ENCODE results near the gene TGM5. TPM values are rescaled to one million over a fixed set of nuclear protein-coding genes. Genes with fewer than 3 reads are reported as not detected.

TGM5 gene
- total and polyA plus RNA-seq, 7 experiments from 2014 or later: 0.27 TPM; not detected in 6

DNA sequence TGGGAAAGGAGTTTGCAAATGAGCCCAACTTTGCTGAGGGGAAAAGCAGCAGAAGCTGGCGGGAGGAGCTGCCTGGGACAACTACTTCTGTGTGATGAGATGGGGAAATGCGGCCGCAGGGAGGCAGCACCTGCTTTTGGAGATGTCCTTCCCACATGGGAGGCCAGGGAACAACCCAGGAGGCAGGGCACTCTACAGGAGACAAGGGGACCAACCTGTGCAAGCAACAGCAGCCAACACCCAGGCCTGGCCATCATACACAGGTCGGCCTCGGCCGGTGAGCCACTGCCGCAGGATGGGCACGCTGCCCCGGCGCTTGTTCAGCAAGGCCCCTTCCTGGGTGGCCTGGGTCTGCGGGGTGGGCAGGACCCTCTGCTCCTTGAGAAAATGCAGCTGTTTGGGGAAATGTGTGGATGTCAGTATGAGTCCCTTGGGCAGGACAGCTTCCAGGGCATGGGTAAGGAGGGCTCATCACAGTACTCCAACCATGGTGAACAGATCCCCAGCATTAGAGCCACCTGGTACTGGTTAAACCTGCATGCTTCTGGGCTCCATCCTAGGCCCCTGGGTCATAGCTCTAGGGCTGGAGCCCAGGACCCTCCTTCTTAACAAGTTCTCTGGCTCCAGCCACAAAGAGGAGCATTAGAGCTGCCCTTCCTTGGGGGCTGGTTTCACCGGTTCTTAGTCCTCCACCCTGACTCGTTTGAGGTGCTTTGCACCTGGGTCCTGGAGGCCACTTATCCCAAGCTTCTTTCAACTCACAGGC lies 57.5 kb downstream of the TGM5 start:
- H3K27ac Mint-ChIP-seq: peak overlapping the region in 1 of 9 donors; percentile 38
- no peaks in the 10 kb centered on the region for H3K36me3 Mint-ChIP-seq
- CTCF ChIA-PET: no interaction called here
- H3K4me3 Mint-ChIP-seq: no peak overlapping the region
- POLR2A ChIA-PET: no interaction called here
- H3K4me1 ChIP-seq (ENCODE audit: control insufficient read depth in 2 of 2, insufficient read depth in 2 of 2, low read length in 2 of 2): no peaks in the 10 kb centered on the region
- H3K9me3 Mint-ChIP-seq: peaks cover 0 to under 1% (median 0%) of the 10 kb centered on the region in 11 donors
- no peaks in the 10 kb centered on the region for H3K27me3 ChIP-seq (ENCODE audit: control insufficient read depth in 2 of 2, insufficient read depth in 2 of 2, low read length in 2 of 2)
- H3K27ac ChIP-seq (ENCODE audit: low read depth, low read length): no peak overlapping the region
- peaks cover 0 to 5% (median 3%) of the 10 kb centered on the region in 7 donors for H3K4me1 Mint-ChIP-seq
- H3K4me3 ChIP-seq (ENCODE audit: low read length): no peak overlapping the region
- H3K27me3 Mint-ChIP-seq: peaks cover 11 to 33% (median 23%) of the 10 kb centered on the region in 5 donors
- H3K36me3 ChIP-seq (ENCODE audit: control insufficient read depth in 2 of 3, insufficient read depth in 3 of 3, low read length in 3 of 3): no peaks in the 10 kb centered on the region
- no peaks in the 10 kb centered on the region for H3K9me3 ChIP-seq (ENCODE audit: control insufficient read depth in 2 of 3, low read length in 3 of 3)
- ATAC-seq: no peak
- intact Hi-C loops (cut with micrococcal nuclease): no loop called here
- DNase-seq: no peak

- no peak overlapping the region for H3K4me3 ChIP-seq (ENCODE audit: low read length)
- ChIA-PET POLR2A (no interaction called here), CTCF (no interaction called here)
- H3K27me3 ChIP-seq (ENCODE audit: control insufficient read depth in 2 of 2, insufficient read depth in 2 of 2, low read length in 2 of 2): no peaks in the 10 kb centered on the region
- no peaks in the 10 kb centered on the region for H3K4me1 ChIP-seq (ENCODE audit: control insufficient read depth in 2 of 2, insufficient read depth in 2 of 2, low read length in 2 of 2)
- H3K4me1 Mint-ChIP-seq: peaks cover 0 to 8% (median 4%) of the 10 kb centered on the region in 7 donors
- H3K36me3 ChIP-seq (ENCODE audit: control insufficient read depth in 2 of 3, insufficient read depth in 3 of 3, low read length in 3 of 3): no peaks in the 10 kb centered on the region
- H3K27me3 Mint-ChIP-seq: peaks cover 11 to 33% (median 23%) of the 10 kb centered on the region in 5 donors
- ATAC-seq: no peak
- no peaks in the 10 kb centered on the region for H3K9me3 Mint-ChIP-seq
- no peaks in the 10 kb centered on the region for H3K36me3 Mint-ChIP-seq
- no peak overlapping the region for H3K4me3 Mint-ChIP-seq
- no peaks in the 10 kb centered on the region for H3K9me3 ChIP-seq (ENCODE audit: control insufficient read depth in 2 of 3, low read length in 3 of 3)
- DNase-seq: no peak
- peak overlapping the region in 1 of 9 donors; percentile 38 for H3K27ac Mint-ChIP-seq
- intact Hi-C loops (cut with micrococcal nuclease): no loop called here
- H3K27ac ChIP-seq (ENCODE audit: low read depth, low read length): no peak overlapping the region
Observed at GRCh38 chr15:43208052-43209002, 58.4 kb downstream of the TGM5 start.

GRCh38 chr15:43207024-43207423 lies 59.7 kb downstream of the TGM5 start:
- no peak overlapping the region for H3K4me3 ChIP-seq (ENCODE audit: low read length)
- intact Hi-C loops (cut with micrococcal nuclease): no loop called here
- CTCF ChIA-PET: no interaction called here
- DNase-seq: no peak
- H3K27me3 ChIP-seq (ENCODE audit: control insufficient read depth in 2 of 2, insufficient read depth in 2 of 2, low read length in 2 of 2): no peaks in the 10 kb centered on the region
- H3K27ac ChIP-seq (ENCODE audit: low read depth, low read length): no peak overlapping the region
- POLR2A ChIA-PET: no interaction called here
- Mint-ChIP-seq H3K27ac (no peak overlapping the region), H3K4me3 (no peak overlapping the region), H3K36me3 (no peaks in the 10 kb centered on the region), H3K4me1 (peaks cover 0 to 8% (median 4%) of the 10 kb centered on the region in 7 donors), H3K9me3 (no peaks in the 10 kb centered on the region), H3K27me3 (peaks cover 11 to 33% (median 23%) of the 10 kb centered on the region in 5 donors)
- no peak for ATAC-seq
- no peaks in the 10 kb centered on the region for H3K4me1 ChIP-seq (ENCODE audit: control insufficient read depth in 2 of 2, insufficient read depth in 2 of 2, low read length in 2 of 2)
- H3K36me3 ChIP-seq (ENCODE audit: control insufficient read depth in 2 of 3, insufficient read depth in 3 of 3, low read length in 3 of 3): no peaks in the 10 kb centered on the region
- no peaks in the 10 kb centered on the region for H3K9me3 ChIP-seq (ENCODE audit: control insufficient read depth in 2 of 3, low read length in 3 of 3)

GRCh38 chr15:43206054-43206453 lies 60.7 kb downstream of the TGM5 start:
- H3K4me3 Mint-ChIP-seq: no peak overlapping the region
- ChIA-PET POLR2A (no interaction called here), CTCF (no interaction called here)
- no peaks in the 10 kb centered on the region for H3K27me3 ChIP-seq (ENCODE audit: control insufficient read depth in 2 of 2, insufficient read depth in 2 of 2, low read length in 2 of 2)
- no peak overlapping the region for H3K27ac ChIP-seq (ENCODE audit: low read depth, low read length)
- no peak for ATAC-seq
- H3K4me1 ChIP-seq (ENCODE audit: control insufficient read depth in 2 of 2, insufficient read depth in 2 of 2, low read length in 2 of 2): no peaks in the 10 kb centered on the region
- peaks cover 0 to 8% (median 4%) of the 10 kb centered on the region in 7 donors for H3K4me1 Mint-ChIP-seq
- intact Hi-C loops (cut with micrococcal nuclease): no loop called here
- H3K36me3 ChIP-seq (ENCODE audit: control insufficient read depth in 2 of 3, insufficient read depth in 3 of 3, low read length in 3 of 3): no peaks in the 10 kb centered on the region
- H3K27me3 Mint-ChIP-seq: peaks cover 11 to 30% (median 23%) of the 10 kb centered on the region in 5 donors
- no peaks in the 10 kb centered on the region for H3K9me3 ChIP-seq (ENCODE audit: control insufficient read depth in 2 of 3, low read length in 3 of 3)
- no peaks in the 10 kb centered on the region for H3K36me3 Mint-ChIP-seq
- DNase-seq: no peak
- no peak overlapping the region for H3K4me3 ChIP-seq (ENCODE audit: low read length)
- peaks cover 0 to 2% (median 0%) of the 10 kb centered on the region in 11 donors for H3K9me3 Mint-ChIP-seq
- H3K27ac Mint-ChIP-seq: no peak overlapping the region

GRCh38 chr15:43204016-43204901 lies 62.5 kb downstream of the TGM5 start:
- CTCF ChIA-PET: interaction anchor here (0.6 to 2.4 kb wide), 7 partner anchors 10 to 403 kb away, joined by 3 to 8 read pairs (median 4); no protein-coding TSS in a partner anchor
- ATAC-seq: peak; percentile 66
- POLR2A ChIA-PET: interaction anchor here (0.6 to 1.2 kb wide), 2 partner anchors 18 to 109 kb away, joined by 3 to 6 read pairs; partner anchors contain the start of gene CCNDBP1
- intact Hi-C loops (cut with micrococcal nuclease): loop anchor here (1.0 to 5.0 kb wide), 2 partner anchors 17 to 502 kb away; no protein-coding TSS in a partner anchor
- Mint-ChIP-seq H3K4me3 (no peak overlapping the region), H3K27ac (peak overlapping the region in 1 of 9 donors; percentile 66), H3K9me3 (peaks cover 0 to 4% (median 0%) of the 10 kb centered on the region in 11 donors), H3K27me3 (peaks cover 8 to 16% (median 13%) of the 10 kb centered on the region in 5 donors), H3K4me1 (peaks cover 0 to 10% (median 5%) of the 10 kb centered on the region in 7 donors), H3K36me3 (peaks cover 0 to 7% (median 4%) of the 10 kb centered on the region in 5 donors)
- no peak overlapping the region for H3K4me3 ChIP-seq (ENCODE audit: low read length)
- no peaks in the 10 kb centered on the region for H3K27me3 ChIP-seq (ENCODE audit: control insufficient read depth in 2 of 2, insufficient read depth in 2 of 2, low read length in 2 of 2)
- no peak overlapping the region for H3K27ac ChIP-seq (ENCODE audit: low read depth, low read length)
- no peaks in the 10 kb centered on the region for H3K4me1 ChIP-seq (ENCODE audit: control insufficient read depth in 2 of 2, insufficient read depth in 2 of 2, low read length in 2 of 2)
- peak in 7 of 9 donors; percentile 21 to 37 (median 29) for DNase-seq
- no peaks in the 10 kb centered on the region for H3K36me3 ChIP-seq (ENCODE audit: control insufficient read depth in 2 of 3, insufficient read depth in 3 of 3, low read length in 3 of 3)
- H3K9me3 ChIP-seq (ENCODE audit: control insufficient read depth in 2 of 3, low read length in 3 of 3): no peaks in the 10 kb centered on the region

Data from naive thymus-derived CD4-positive, alpha-beta T cell (primary cell).